ENCODE data around the gene PDE4A. TPM values are rescaled to one million over a fixed set of nuclear protein-coding genes. Genes with fewer than 3 reads are reported as not detected.
"Not testable (repeated sequence)": the region's sequence is repeated elsewhere in the genome, so short reads cannot be mapped to it uniquely, and the experiment has no call there.

The PDE4A gene
- total and polyA plus RNA-seq, 2 of the 8 experiments (the other 6 are each of a cell fraction or from before 2014, with no cell fraction given) = 2.0 to 4.4 TPM

DNA sequence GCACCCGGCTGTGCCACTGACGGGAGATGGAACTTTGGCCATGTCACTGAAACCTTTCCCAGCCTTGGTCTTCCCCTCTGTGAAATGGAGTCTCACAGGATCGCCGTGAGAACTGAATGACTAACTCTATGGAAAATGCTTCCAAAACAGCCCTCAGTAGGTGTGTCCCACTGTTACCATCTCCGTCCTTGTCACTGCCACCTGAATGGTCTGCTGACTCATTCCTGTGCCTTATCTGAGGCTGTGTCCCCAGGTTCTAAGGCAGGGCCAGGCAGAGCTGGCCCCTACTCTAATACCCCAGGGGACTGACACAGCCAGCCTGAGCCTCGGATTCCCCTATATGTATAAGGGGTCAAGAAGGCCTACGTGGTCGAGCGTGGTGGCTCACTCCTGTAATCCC, 21.5 kb upstream of the PDE4A start (continued):
- TF ChIP-seq, protein P1, sequence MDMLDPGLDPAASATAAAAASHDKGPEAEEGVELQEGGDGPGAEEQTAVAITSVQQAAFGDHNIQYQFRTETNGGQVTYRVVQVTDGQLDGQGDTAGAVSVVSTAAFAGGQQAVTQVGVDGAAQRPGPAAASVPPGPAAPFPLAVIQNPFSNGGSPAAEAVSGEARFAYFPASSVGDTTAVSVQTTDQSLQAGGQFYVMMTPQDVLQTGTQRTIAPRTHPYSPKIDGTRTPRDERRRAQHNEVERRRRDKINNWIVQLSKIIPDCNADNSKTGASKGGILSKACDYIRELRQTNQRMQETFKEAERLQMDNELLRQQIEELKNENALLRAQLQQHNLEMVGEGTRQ (IDR thresholded peaks at IDR 0.05; ENCODE audit: low read length) = no peak
- no peak for TF ChIP-seq SP1 (IDR thresholded peaks at IDR 0.05; ENCODE audit: low read depth, low read length)
- TF ChIP-seq, protein P2, sequence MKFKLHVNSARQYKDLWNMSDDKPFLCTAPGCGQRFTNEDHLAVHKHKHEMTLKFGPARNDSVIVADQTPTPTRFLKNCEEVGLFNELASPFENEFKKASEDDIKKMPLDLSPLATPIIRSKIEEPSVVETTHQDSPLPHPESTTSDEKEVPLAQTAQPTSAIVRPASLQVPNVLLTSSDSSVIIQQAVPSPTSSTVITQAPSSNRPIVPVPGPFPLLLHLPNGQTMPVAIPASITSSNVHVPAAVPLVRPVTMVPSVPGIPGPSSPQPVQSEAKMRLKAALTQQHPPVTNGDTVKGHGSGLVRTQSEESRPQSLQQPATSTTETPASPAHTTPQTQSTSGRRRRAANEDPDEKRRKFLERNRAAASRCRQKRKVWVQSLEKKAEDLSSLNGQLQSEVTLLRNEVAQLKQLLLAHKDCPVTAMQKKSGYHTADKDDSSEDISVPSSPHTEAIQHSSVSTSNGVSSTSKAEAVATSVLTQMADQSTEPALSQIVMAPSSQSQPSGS (IDR thresholded peaks at IDR 0.05; ENCODE audit: low read length) = no peak
- TF ChIP-seq FOSL1 (IDR thresholded peaks at IDR 0.05; ENCODE audit: insufficient read depth, low read depth, low read length) = no peak
- TF ChIP-seq, protein P3, sequence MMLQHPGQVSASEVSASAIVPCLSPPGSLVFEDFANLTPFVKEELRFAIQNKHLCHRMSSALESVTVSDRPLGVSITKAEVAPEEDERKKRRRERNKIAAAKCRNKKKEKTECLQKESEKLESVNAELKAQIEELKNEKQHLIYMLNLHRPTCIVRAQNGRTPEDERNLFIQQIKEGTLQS (IDR thresholded peaks at IDR 0.05; ENCODE audit: insufficient read depth, low read depth, low read length) = no peak
- no peak for TF ChIP-seq NRF1 (IDR thresholded peaks at IDR 0.05; ENCODE audit: low read depth, low read length)
- TF ChIP-seq, protein P4, sequence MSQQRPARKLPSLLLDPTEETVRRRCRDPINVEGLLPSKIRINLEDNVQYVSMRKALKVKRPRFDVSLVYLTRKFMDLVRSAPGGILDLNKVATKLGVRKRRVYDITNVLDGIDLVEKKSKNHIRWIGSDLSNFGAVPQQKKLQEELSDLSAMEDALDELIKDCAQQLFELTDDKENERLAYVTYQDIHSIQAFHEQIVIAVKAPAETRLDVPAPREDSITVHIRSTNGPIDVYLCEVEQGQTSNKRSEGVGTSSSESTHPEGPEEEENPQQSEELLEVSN (IDR thresholded peaks at IDR 0.05) = no peak

DNA sequence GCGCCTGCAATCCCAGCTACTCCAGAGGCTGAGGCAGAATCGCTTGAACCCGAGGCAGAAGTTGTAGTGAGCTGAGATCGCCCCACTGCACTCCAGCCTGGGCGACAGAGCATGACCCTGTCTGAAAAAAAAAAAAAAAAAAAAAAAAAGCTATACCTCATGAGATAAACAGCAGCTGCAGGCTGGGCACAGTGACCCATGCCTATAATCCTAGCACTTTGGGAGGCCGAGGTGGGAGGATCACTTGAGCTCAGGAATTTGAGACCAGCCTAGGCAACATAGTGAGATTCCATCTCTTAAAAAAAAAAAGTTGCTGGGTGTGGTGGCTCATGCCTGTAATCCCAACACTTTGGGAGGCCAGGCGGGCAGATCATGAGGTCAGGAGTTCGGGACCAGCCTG, 21.0 kb upstream of the PDE4A start:
- CTCF ChIA-PET (ENCODE audit: partially characterized antibody) = interaction anchor here (0.6 to 10.5 kb wide), 7 partner anchors 16 to 150 kb away, joined by 3 to 172 read pairs (median 3); partner anchors contain the start of gene ICAM1
- peaks cover 12% of the 10 kb centered on the region for H3K23me2 ChIP-seq (ENCODE audit: low read depth, low read length)
- FAIRE-seq = not testable (repeated sequence)

More for the DNA sequence above, 21.0 kb upstream of the PDE4A start:
- H3K18ac ChIP-seq (ENCODE audit: extremely low read depth, low read length); H3K4me1 ChIP-seq (replicated peaks in 1 of 4; ENCODE audit: control insufficient read depth in 3 of 4, insufficient read depth in 4 of 4, low read length in 3 of 4); H2BK12ac ChIP-seq (ENCODE audit: low read depth, low read length); H3K4me2 ChIP-seq (ENCODE audit: insufficient read depth in 1 of 2, low read depth in 2 of 2, low read length in 2 of 2); H2AK5ac ChIP-seq (ENCODE audit: low read depth, low read length); H4K5ac ChIP-seq (ENCODE audit: insufficient read length, low read depth, low read length); DNase-seq (ENCODE audit: low read depth in 1 of 2, low spot score in 2 of 2); H4K91ac ChIP-seq (replicated peaks; ENCODE audit: insufficient read length, low read length); H3K27me3 ChIP-seq (replicated peaks in 1 of 4; ENCODE audit: control insufficient read depth in 3 of 4, extremely low read depth in 1 of 4, insufficient read depth in 3 of 4, low read length in 3 of 4); H3K9ac ChIP-seq (replicated peaks in 1 of 4; ENCODE audit: extremely low read depth in 1 of 4, low read depth in 3 of 4, low read length in 3 of 4); H3K23ac ChIP-seq (ENCODE audit: insufficient read length); H2AFZ ChIP-seq (ENCODE audit: low read length); H3K27ac ChIP-seq (ENCODE audit: low read depth, low read length); H2BK15ac ChIP-seq (ENCODE audit: low read length); H3K14ac ChIP-seq (ENCODE audit: insufficient read length); H3K79me1 ChIP-seq (ENCODE audit: low read depth, low read length); H3K4me3 ChIP-seq (ENCODE audit: extremely low read depth in 1 of 4, insufficient read depth in 2 of 4, low read depth in 3 of 4, low read length in 4 of 4); H3K9me3 ChIP-seq (ENCODE audit: insufficient read depth in 2 of 2, low read depth in 1 of 2, low read length in 1 of 2); H4K8ac ChIP-seq (ENCODE audit: extremely low read depth, insufficient read depth, low read length); H2BK120ac ChIP-seq (replicated peaks; ENCODE audit: low read depth, low read length); H2BK20ac ChIP-seq (ENCODE audit: low read length); H3K4ac ChIP-seq (replicated peaks; ENCODE audit: insufficient read length, low read depth, low read length); H3K56ac ChIP-seq (replicated peaks; ENCODE audit: insufficient read length, low read depth, low read length); H2BK5ac ChIP-seq (ENCODE audit: low read depth, low read length): not testable (repeated sequence)
- H3K36me3 ChIP-seq (ENCODE audit: control insufficient read depth in 2 of 4, insufficient read depth in 4 of 4, low read length in 3 of 4) = peaks cover 0 to 19% (median 10%) of the 10 kb centered on the region in 4 experiments; a peak in 6 of 8 replicates
- H4K20me1 ChIP-seq (replicated peaks in 1 of 2; ENCODE audit: control insufficient read depth in 1 of 2, insufficient read depth in 2 of 2, low read length in 2 of 2) = peaks cover 9 to 35% of the 10 kb centered on the region in 2 experiments
- POLR2A ChIA-PET (ENCODE audit: partially characterized antibody) = interaction anchor here (0.7 to 2.0 kb wide), 5 partner anchors 9 to 148 kb away, joined by 3 to 5 read pairs (median 3); no protein-coding TSS in a partner anchor
- H3K79me2 ChIP-seq (ENCODE audit: control insufficient read depth in 1 of 2, insufficient read depth in 2 of 2, low read length in 2 of 2) = peaks cover 17 to 59% of the 10 kb centered on the region in 2 experiments
- 94% methylated on average over 8 of the region's 8 CpGs; no CpG with 5 or more reads in 1 of the 2 experiments for WGBS, 2 experiments (ENCODE audit: extremely low coverage in 1 of 2, insufficient coverage in 1 of 2, insufficient read length in 1 of 2, insufficient replicate concordance in 2 of 2, low coverage in 1 of 2, low lambda C conversion rate in 2 of 2, missing lambda C conversion rate in 1 of 2)

All from H1 (cell line).